H9 (cell line): ENCODE data around the gene CARM1. TPM values are rescaled to one million over a fixed set of nuclear protein-coding genes. Genes with fewer than 3 reads are reported as not detected.

Experiments
- DNase-seq: peaks from one replicate; pipeline ENCODE4 v3.0.0-alpha.2; 2017
- H2AFZ ChIP-seq: one replicate; pipeline ENCODE4 v1.6.1; 2013; ENCODE audit warnings: mild to moderate bottlenecking, low read length, control low read depth, moderate library complexity
- H2AK5ac ChIP-seq: 2 replicates; pipeline ENCODE4 v1.6.1; 2013; ENCODE audit warnings: low read length, control low read depth, mixed read lengths; ENCODE audit not compliant: insufficient read length
- H2BK120ac ChIP-seq: one replicate; pipeline ENCODE4 v1.6.1; 2013; ENCODE audit warnings: low read depth, mild to moderate bottlenecking, low read length, control low read depth, inconsistent platforms; ENCODE audit not compliant: poor library complexity, severe bottlenecking
- H2BK12ac ChIP-seq: 2 replicates; pipeline ENCODE4 v1.6.1; 2013; ENCODE audit warnings: low read length, control low read depth, mixed read lengths, low read depth; ENCODE audit not compliant: insufficient read length
- H2BK15ac ChIP-seq: 2 replicates; pipeline ENCODE4 v1.6.1; 2013; ENCODE audit warnings: low read depth, low read length, control low read depth
- H2BK20ac ChIP-seq: one replicate; pipeline ENCODE4 v1.6.1; 2013; ENCODE audit warnings: low read depth, mild to moderate bottlenecking, low read length, control low read depth, inconsistent platforms; ENCODE audit not compliant: poor library complexity, severe bottlenecking
- H2BK5ac ChIP-seq: 2 replicates; pipeline ENCODE4 v1.6.1; 2013; ENCODE audit warnings: low read length, control low read depth, mixed read lengths; ENCODE audit not compliant: insufficient read length
- H3K14ac ChIP-seq: 2 replicates; pipeline ENCODE4 v1.6.1; 2013; ENCODE audit warnings: low read length, control low read depth; ENCODE audit not compliant: insufficient read depth
- H3K18ac ChIP-seq: 2 replicates; pipeline ENCODE4 v1.6.1; 2013; ENCODE audit warnings: low read depth, mild to moderate bottlenecking, mixed read lengths, low read length, control low read depth; ENCODE audit not compliant: insufficient read length
- H3K23ac ChIP-seq: 2 replicates; pipeline ENCODE4 v1.6.1; 2013; ENCODE audit warnings: low read length, control low read depth, mixed read lengths, low read depth; ENCODE audit not compliant: insufficient read length
- H3K23me2 ChIP-seq: 2 replicates; pipeline ENCODE4 v1.6.1; 2013; ENCODE audit warnings: low read depth, mild to moderate bottlenecking, mixed read lengths, low read length, control low read depth; ENCODE audit not compliant: insufficient read length, poor library complexity, severe bottlenecking
- H3K27ac ChIP-seq: 2 replicates; pipeline ENCODE4 v1.5.1; 2013; ENCODE audit warnings: low read length, control low read depth, mixed read lengths, low read depth; ENCODE audit not compliant: insufficient read length
- H3K27me3 ChIP-seq: 2 replicates; pipeline ENCODE4 v1.6.1; 2013; ENCODE audit warnings: low read length, control low read depth, inconsistent platforms; ENCODE audit not compliant: insufficient read depth
- H3K4ac ChIP-seq: 2 replicates; pipeline ENCODE4 v1.6.1; 2013; ENCODE audit warnings: low read depth, mild to moderate bottlenecking, control low read depth, inconsistent platforms, low read length, moderate library complexity
- H3K4me1 ChIP-seq: 2 replicates; pipeline ENCODE4 v1.6.1; 2013; ENCODE audit warnings: low read length, control low read depth, inconsistent platforms; ENCODE audit not compliant: insufficient read depth
- H3K4me2 ChIP-seq: 2 replicates; pipeline ENCODE4 v1.6.1; 2013; ENCODE audit warnings: low read length, control low read depth, mixed read lengths; ENCODE audit not compliant: insufficient read length, insufficient read depth
- H3K56ac ChIP-seq: 2 replicates; pipeline ENCODE4 v1.6.1; 2013; ENCODE audit warnings: low read depth, mild to moderate bottlenecking, mixed read lengths, low read length, control low read depth; ENCODE audit not compliant: insufficient read length
- H3K79me1 ChIP-seq: 2 replicates; pipeline ENCODE4 v1.6.1; 2013; ENCODE audit warnings: low read depth, mild to moderate bottlenecking, moderate library complexity, low read length, control low read depth, inconsistent platforms; ENCODE audit not compliant: insufficient read depth, poor library complexity, severe bottlenecking
- H3K79me2 ChIP-seq: 2 replicates; pipeline ENCODE4 v1.6.1; 2013; ENCODE audit warnings: low read length, control low read depth, inconsistent platforms; ENCODE audit not compliant: insufficient read depth
- H3K9ac ChIP-seq: 2 replicates; pipeline ENCODE4 v1.6.1; 2013; ENCODE audit warnings: low read length, control low read depth, mixed read lengths; ENCODE audit not compliant: insufficient read length; ENCODE audit errors: extremely low read depth
- H3K9me3 ChIP-seq: one replicate; pipeline ENCODE4 v1.6.1; 2013; ENCODE audit warnings: low read depth, low read length, inconsistent platforms; ENCODE audit not compliant: control insufficient read depth
- H3T11ph ChIP-seq: one replicate; pipeline ENCODE4 v1.6.1; 2013; ENCODE audit warnings: mild to moderate bottlenecking, low read length, control low read depth, inconsistent platforms
- H4K20me1 ChIP-seq: one replicate; pipeline ENCODE4 v1.6.1; 2013; ENCODE audit not compliant: control insufficient read depth, insufficient read length, insufficient read depth
- H4K5ac ChIP-seq: 2 replicates; pipeline ENCODE4 v1.6.1; 2013; ENCODE audit warnings: low read depth, mild to moderate bottlenecking, mixed read lengths, low read length, control low read depth; ENCODE audit not compliant: insufficient read length
- H4K8ac ChIP-seq: replicated peaks from 2 replicates; pipeline ENCODE4 v1.6.1; 2013; ENCODE audit warnings: low read length, control low read depth, mixed read lengths, low read depth; ENCODE audit not compliant: insufficient read length
- H4K91ac ChIP-seq: 2 replicates; pipeline ENCODE4 v1.6.1; 2013; ENCODE audit warnings: low read depth, mild to moderate bottlenecking, moderate library complexity, mixed read lengths, low read length, control low read depth; ENCODE audit not compliant: insufficient read length
- H3K27ac Mint-ChIP-seq, 3 experiments: 2 replicates in 2 of 3; 3 replicates in 1 of 3; pipeline ENCODE4 v1.8.0; 2020 to 2021; ENCODE audit warnings: mixed read lengths in 3 of 3, mild to moderate bottlenecking in 1 of 3, moderate library complexity in 1 of 3
- H3K27me3 Mint-ChIP-seq: 2 replicates; pipeline ENCODE4 v1.8.0; 2021; ENCODE audit warnings: low read depth, mild to moderate bottlenecking, moderate library complexity, mixed read lengths
- H3K36me3 Mint-ChIP-seq, 3 experiments: 2 replicates in 2 of 3; 3 replicates in 1 of 3; pipeline ENCODE4 v1.8.0; 2020 to 2021; ENCODE audit warnings: low read depth in 3 of 3, mixed read lengths in 3 of 3; ENCODE audit not compliant: insufficient read depth in 1 of 3
- H3K4me1 Mint-ChIP-seq, 2 experiments: 2 replicates each; pipeline ENCODE4 v1.8.0; 2020; ENCODE audit warnings: mixed read lengths in 2 of 2
- H3K4me3 Mint-ChIP-seq, 2 experiments: 2 replicates in 1 of 2; 3 replicates in 1 of 2; pipeline ENCODE4 v1.8.0; 2020 to 2021; ENCODE audit warnings: mild to moderate bottlenecking in 2 of 2, mixed read lengths in 2 of 2, moderate library complexity in 1 of 2
- H3K9me3 Mint-ChIP-seq, 2 experiments: 2 replicates in 1 of 2; 3 replicates in 1 of 2; pipeline ENCODE4 v1.8.0; 2020; ENCODE audit warnings: mild to moderate bottlenecking in 2 of 2, mixed read lengths in 2 of 2, moderate library complexity in 1 of 2
- CTCF ChIP-seq: fragments of 200-600 bp; sonication (generic); conservative IDR thresholded peaks from 3 replicates; pipeline ENCODE4 v1.8.0; 2021; ENCODE audit warnings: antibody characterized with exemption, mild to moderate bottlenecking
- WGBS: extraction: QIAGEN DNeasy Blood & Tissue Kit; methylation state at CpG from one replicate; pipeline ENCODE4 v1.1.7; 2013; ENCODE audit warnings: missing lambda C conversion rate, low lambda C conversion rate, mixed read lengths; ENCODE audit not compliant: insufficient read length; ENCODE audit errors: extremely low coverage; 5-methylcytosine and 5-hydroxymethylcytosine counted together
- total RNA-seq: library from RNA; stranded (reverse); gene quantifications from 2 replicates; pipeline ENCODE4 v1.2.1, GENCODE V29; 2021

Gene CARM1
- total RNA-seq, 1 experiment from 2014 or later = 111 TPM

- no CpG with 5 or more reads among the region's 22 CpGs for WGBS
- no peak overlapping the region for H2AFZ ChIP-seq
- no peak overlapping the region for H3K23ac ChIP-seq
- no peak overlapping the region for H2BK20ac ChIP-seq
- H3T11ph ChIP-seq = no peak overlapping the region
- peak overlapping the region; percentile 82; the same call in 1 of the 2 replicates for H3K14ac ChIP-seq
- no peak overlapping the region for H4K91ac ChIP-seq
- no peak overlapping the region for H2AK5ac ChIP-seq
- H3K4me1 ChIP-seq = peaks cover 2% of the 10 kb centered on the region; the same call in 1 of the 2 replicates
- peak overlapping the region; percentile 5 for H3K9ac ChIP-seq
- peak overlapping the region; percentile 29 for H3K18ac ChIP-seq
- Mint-ChIP-seq H3K4me3 (peak overlapping the region; percentile 66 to 81), H3K27me3 (no peaks in the 10 kb centered on the region), H3K27ac (peak overlapping the region; percentile 96 to 99 (median 99)), H3K9me3 (no peaks in the 10 kb centered on the region), H3K4me1 (peaks cover 12 to 22% of the 10 kb centered on the region in 2 experiments), H3K36me3 (peaks cover 1 to 14% (median 4%) of the 10 kb centered on the region in 3 experiments; a peak in 4 of 7 replicates)
- H2BK12ac ChIP-seq = no peak overlapping the region
- H4K20me1 ChIP-seq = no peaks in the 10 kb centered on the region
- H4K8ac ChIP-seq = no peak overlapping the region
- no peak overlapping the region for H3K4ac ChIP-seq
- peaks cover 12% of the 10 kb centered on the region; the same call in 1 of the 2 replicates for H3K79me2 ChIP-seq
- no peak overlapping the region for H2BK120ac ChIP-seq
- H3K27ac ChIP-seq = no peak overlapping the region
- H3K56ac ChIP-seq = no peak overlapping the region
- TF ChIP-seq CTCF = no peak
- H3K27me3 ChIP-seq = no peaks in the 10 kb centered on the region
- no peak overlapping the region for H2BK5ac ChIP-seq
- no peak for DNase-seq
- H3K9me3 ChIP-seq = no peaks in the 10 kb centered on the region
- no peak overlapping the region for H2BK15ac ChIP-seq
- peaks cover 8% of the 10 kb centered on the region for H3K23me2 ChIP-seq
- H4K5ac ChIP-seq = no peak overlapping the region
- H3K4me2 ChIP-seq = peak overlapping the region; percentile 53
- H3K79me1 ChIP-seq = peaks cover 5% of the 10 kb centered on the region
Measured at GRCh38 chr19:10870501-10870954, 825 bp upstream of the CARM1 start.
